Lower leg skin (tissue), 4 donors: ENCODE results near the gene MSANTD2. TPM values are rescaled to one million over a fixed set of nuclear protein-coding genes. Genes with fewer than 3 reads are reported as not detected.

Experiments
- DNase-seq, 2 donors: peaks; one replicate each; pipeline ENCODE4 v3.0.0-alpha.2; 2019; ENCODE audit warnings: low spot score in 2 of 2
- H3K4me3 ChIP-seq: fragments of 200-600 bp; sonication (generic); 2 replicates; pipeline ENCODE4 v1.5.1; 2017; ENCODE audit warnings: mild to moderate bottlenecking, low read depth; ENCODE audit not compliant: poor library complexity, severe bottlenecking
- POLR2A ChIP-seq, 2 donors: fragments of 450-650 bp; IDR thresholded peaks; one replicate each; pipeline ENCODE4 v1.6.1; 2016 to 2017; ENCODE audit warnings: antibody characterized with exemption in 2 of 2, mild to moderate bottlenecking in 1 of 2, moderate library complexity in 1 of 2
- WGBS, 2 donors: methylation state at CpG; one replicate each; pipeline ENCODE4 v1.1.5; 2018; 5-methylcytosine and 5-hydroxymethylcytosine counted together
- intact Hi-C: fragments of 100-400 bp; cut with DNase I; formaldehyde crosslinking; loops from one replicate; pipeline ENCODE4 v1.15.0; 2023; ENCODE audit warnings: low total_unique reads
- total RNA-seq, 4 donors: library from RNA; depleted of rRNA; stranded (reverse); fragments of >200 nt; gene quantifications; one replicate each; pipeline ENCODE4 v1.1.0, GENCODE V29; 2016
- TF ChIP-seq, protein P1 (sequence below), 3 donors: fragments of 450-650 bp; IDR thresholded peaks; one replicate each; pipeline ENCODE4 v1.5.1; 2016; ENCODE audit warnings: antibody characterized with exemption in 3 of 3, mild to moderate bottlenecking in 3 of 3, moderate library complexity in 2 of 3

Gene MSANTD2
- total RNA-seq, 4 donors from 2014 or later: 11.5 to 21.2 (median 15.2) TPM

DNA sequence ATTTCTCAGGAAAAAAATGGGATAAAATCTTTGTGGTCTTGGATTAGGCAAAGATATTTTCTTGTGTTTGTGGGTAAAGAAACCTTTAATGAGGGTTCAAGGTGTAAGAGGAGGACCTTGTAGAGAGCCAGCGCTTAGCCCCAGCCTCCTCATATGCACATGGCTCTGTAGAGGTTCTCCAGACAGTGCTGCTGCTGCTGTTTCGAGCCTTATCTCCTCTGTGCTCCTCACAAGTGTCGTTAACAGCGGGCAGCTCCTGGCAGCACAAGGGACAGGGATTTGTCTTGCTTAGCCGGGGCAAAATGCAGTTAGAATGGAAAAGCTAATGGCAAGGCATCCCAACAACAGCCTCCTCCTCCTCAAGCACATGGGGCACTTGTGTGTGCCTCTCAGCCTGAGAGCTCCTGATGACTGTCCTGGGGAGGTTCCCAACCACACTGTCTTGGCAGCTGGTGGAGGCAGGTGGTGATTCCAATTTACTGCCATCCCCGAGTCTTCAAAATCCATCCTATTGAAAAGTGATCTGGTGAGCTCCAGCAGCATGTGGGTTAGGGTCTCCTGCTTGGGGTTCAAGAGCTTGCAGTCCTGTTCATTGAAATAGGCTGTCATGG lies 7.6 kb upstream of the MSANTD2 start:
- H3K4me3 ChIP-seq: no peak overlapping the region
- no peak for DNase-seq
- WGBS, 2 donors: 88 to 90% methylated on average over 6 of the region's 6 CpGs
- no peak for TF ChIP-seq POLR2A (IDR thresholded peaks at IDR 0.05)
- TF ChIP-seq, protein P1, sequence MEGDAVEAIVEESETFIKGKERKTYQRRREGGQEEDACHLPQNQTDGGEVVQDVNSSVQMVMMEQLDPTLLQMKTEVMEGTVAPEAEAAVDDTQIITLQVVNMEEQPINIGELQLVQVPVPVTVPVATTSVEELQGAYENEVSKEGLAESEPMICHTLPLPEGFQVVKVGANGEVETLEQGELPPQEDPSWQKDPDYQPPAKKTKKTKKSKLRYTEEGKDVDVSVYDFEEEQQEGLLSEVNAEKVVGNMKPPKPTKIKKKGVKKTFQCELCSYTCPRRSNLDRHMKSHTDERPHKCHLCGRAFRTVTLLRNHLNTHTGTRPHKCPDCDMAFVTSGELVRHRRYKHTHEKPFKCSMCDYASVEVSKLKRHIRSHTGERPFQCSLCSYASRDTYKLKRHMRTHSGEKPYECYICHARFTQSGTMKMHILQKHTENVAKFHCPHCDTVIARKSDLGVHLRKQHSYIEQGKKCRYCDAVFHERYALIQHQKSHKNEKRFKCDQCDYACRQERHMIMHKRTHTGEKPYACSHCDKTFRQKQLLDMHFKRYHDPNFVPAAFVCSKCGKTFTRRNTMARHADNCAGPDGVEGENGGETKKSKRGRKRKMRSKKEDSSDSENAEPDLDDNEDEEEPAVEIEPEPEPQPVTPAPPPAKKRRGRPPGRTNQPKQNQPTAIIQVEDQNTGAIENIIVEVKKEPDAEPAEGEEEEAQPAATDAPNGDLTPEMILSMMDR (IDR thresholded peaks at IDR 0.05): no peak
- intact Hi-C loops: no loop called here

DNA sequence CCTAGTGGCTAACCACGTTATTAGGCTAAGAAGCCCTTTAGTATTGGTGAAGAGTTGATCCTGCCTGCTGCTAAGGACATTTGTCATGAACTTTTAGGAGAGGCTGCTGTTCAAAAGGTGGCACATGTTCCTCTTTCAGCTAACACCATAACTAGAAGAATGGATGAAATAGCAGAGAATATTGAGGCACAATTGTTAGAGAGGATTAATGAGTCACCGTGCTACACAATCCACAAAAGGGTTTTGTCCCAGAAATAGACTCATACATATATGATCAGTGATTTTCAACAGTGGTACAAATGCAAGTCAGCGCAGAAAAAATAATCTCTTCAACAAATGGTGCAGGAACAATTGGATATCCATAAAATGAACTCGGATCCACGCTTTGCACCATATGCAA lies 7.0 kb upstream of the MSANTD2 start:
- H3K4me3 ChIP-seq: no peak overlapping the region
- DNase-seq: no peak
- 93 to 95% methylated on average over 5 of the region's 5 CpGs for WGBS, 2 donors
- TF ChIP-seq, protein P1 (IDR thresholded peaks at IDR 0.05): no peak
- TF ChIP-seq POLR2A (IDR thresholded peaks at IDR 0.05): no peak
- intact Hi-C loops: no loop called here

DNA sequence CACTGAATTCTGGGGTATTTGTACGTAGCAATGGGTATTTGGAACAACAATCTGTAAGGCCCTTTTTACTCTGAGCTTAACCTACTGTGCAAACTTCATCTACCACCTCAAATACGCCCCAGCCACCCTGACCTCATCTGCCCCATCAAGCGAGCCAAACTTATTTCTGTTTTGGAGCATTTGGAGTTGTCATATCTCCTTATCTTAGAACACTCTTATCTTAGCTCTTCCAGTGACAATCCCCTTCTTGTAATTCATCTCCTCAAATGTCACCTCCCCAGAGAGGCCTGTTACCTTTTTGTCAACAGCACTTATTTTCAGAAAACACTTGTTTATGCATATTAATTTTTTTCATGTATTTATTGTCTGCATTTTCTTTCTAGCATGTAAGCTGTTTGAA lies 4.7 kb upstream of the MSANTD2 start:
- no peak for TF ChIP-seq POLR2A (IDR thresholded peaks at IDR 0.05)
- TF ChIP-seq, protein P1 (IDR thresholded peaks at IDR 0.05): no peak
- DNase-seq: no peak
- no peak overlapping the region for H3K4me3 ChIP-seq
- 94 to 95% methylated on average over 3 of the region's 3 CpGs for WGBS, 2 donors
- intact Hi-C loops: no loop called here

DNA sequence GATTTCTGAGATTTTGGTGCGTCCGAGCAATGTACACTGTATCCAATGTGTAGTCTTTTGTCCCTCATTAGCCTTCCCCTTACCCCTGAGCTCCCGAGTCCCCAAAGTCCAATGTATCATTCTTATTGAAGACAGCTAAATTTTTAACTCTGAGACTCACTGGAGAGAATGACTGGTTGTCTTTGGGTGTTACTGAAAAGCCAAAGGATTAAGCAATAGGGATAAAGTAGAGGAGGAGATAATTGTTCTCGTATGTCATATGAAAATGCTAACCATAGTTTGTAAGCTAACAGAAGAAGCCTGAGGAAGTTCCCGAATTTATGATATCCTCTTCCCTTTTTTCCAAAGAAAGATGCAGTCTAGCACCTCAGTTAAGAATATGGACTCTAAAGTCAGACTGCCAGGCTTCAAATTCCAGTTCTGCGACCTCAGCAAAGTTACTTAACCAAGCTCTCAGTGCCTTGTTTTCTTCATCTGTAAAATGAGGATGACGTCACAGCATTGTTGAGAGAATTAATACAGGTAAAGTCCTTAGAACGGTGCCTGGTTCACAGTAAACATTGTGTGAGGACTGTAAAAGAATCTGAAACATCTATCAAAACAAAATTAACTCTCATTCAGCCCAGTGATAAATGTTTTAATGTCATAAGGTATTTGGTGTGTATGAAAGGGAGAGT lies 1.6 kb upstream of the MSANTD2 start:
- H3K4me3 ChIP-seq: no peak overlapping the region
- DNase-seq: no peak
- WGBS, 2 donors: 55 to 60% methylated on average over 8 of the region's 8 CpGs
- no peak for TF ChIP-seq POLR2A (IDR thresholded peaks at IDR 0.05)
- TF ChIP-seq, protein P1 (IDR thresholded peaks at IDR 0.05): no peak
- intact Hi-C loops: no loop called here

DNA sequence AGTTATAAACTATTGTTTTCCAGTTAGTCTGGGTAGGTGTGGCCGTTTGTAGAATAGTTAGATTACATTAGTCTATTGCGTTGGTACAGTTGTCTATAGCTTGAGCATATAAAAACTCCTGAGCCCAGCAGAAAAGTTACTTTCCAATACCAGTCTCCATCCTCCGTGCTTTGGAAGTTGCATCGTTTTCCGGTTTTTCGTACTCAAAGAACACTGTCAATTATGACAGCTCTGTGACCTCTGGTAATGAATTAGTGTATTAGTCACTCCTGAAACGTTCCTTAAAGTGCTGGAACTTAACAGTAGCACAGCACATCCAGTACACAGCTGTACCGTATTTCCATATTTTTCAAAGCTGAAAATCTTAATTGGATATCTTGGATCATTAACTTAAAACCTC lies 808 bp upstream of the MSANTD2 start:
- TF ChIP-seq POLR2A (IDR thresholded peaks at IDR 0.05): no peak
- TF ChIP-seq, protein P1 (IDR thresholded peaks at IDR 0.05): no peak
- peak overlapping the region; percentile 98 for H3K4me3 ChIP-seq
- DNase-seq: no peak
- WGBS, 2 donors: 2 to 6% methylated on average over 8 of the region's 8 CpGs
- intact Hi-C loops: no loop called here
